NCI-H1105 (cell line): ENCODE data around the gene MC5R.
"Not testable (repeated sequence)": the region's sequence is repeated elsewhere in the genome, so short reads cannot be mapped to it uniquely, and the experiment has no call there.

Experiments used
- DNase-seq: peaks from one replicate; lab custom pipeline; 2025; lab: John Stamatoyannopoulos, UW

The MC5R gene

DNA sequence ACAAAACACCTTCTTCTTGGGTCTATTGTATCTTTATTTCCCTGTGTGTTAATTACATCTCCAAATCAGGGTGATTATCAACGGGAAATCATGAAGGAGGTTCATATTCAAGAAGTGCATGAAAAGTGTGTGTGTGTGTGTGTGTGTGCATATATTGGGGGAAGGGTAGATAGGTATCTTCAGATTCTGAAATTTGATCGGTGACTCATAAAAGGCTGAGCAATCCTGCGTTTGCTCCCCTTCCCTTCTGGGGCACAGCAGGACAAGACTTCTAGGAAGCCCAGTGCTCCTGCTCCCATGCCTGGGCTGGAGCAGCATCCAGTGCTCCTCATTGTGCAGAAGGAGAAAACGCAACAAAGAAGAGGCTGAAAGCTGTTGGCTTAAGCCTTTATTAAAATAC lies 25.8 kb downstream of the MC5R start:
- no peak for DNase-seq

DNA sequence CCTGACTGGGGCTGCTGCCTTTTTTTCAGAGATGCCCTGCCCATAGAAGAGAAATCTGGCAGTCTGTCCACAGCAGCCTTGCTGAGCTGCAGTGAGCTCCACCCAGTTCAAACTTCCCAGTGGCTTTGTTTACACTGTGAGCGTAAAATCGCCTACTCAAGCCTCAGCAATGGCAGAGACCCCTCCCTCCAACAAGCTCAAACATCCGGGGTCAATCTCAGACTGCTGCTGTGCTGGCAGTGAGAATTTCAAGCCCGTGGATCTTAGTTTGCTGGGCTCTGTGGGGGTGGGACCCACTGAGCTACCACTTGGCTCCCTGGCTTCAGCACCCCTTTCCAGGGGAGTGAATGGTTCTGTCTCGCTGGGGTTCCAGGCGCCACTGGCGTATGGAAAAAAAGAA lies 38.9 kb downstream of the MC5R start:
- not testable (repeated sequence) for DNase-seq

DNA sequence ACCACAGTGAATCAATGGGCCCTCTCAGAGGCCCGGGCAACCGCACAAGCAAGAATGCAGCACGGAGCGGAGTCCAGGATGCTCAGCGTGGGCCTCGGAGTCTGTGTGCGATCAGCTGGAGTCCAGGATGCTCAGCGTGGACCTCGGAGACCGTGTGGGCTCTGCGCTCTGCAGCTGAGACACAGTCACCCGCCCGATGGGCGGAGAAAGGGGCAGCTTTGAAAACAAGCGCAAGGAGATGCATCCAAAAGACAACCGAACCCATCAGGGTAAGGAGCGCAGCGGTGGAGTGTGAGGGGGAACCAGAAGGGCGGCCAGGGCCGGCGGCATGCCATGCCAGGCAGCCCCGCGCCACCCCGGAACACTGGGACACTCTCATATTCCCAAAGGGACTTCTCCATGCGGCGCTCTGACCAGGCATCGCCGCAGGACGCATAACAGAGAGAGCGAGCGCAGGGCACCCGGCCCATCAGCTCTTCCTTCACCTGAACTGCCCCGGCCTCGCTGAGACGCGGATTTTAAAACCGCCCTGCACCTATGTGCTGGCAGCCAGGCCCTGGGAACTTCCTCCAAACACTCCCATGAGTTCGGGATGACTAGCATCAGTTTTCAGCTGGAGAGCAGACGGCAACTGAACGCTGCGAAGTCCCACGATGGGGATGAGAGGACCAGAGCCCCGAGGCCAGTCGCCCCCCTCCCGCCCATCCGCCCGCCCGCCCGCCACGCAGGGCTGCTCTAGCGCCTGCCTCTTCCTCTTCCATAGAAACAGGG lies 44.7 kb downstream of the MC5R start:
- no peak for DNase-seq

GRCh38 chr18:13871701-13872100 lies 47.8 kb downstream of the MC5R start:
- no peak for DNase-seq

DNA sequence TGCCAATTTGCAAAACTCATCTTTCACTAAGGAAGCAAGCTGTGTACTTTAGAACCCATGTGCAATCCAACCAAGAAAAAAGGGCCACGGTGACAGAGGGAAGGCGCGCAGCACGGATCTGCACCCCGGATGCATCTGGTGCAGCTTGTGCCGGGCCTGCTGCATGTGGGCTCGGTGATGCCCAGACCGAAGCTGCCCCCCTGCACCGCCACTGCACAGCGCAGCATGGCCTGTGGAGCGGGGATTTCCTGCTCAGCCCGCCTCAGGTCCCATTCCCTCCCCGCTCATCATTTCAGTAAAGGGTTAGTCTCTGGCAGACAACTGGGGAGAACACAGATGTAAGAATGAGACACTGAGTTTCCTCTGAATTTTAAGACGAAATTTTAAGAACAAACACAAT lies 48.4 kb downstream of the MC5R start:
- DNase-seq = no peak

GRCh38 chr18:13872932-13873331 lies 49.0 kb downstream of the MC5R start:
- no peak for DNase-seq

GRCh38 chr18:13874558-13874957 lies 50.6 kb downstream of the MC5R start:
- no peak for DNase-seq
